T-helper 1 cell treated with Interleukin-12 subunit alpha and Interleukin-12 subunit beta and Interleukin-4 antibody, amounts not matched to agents 30 ng/mL and 1 ng/mL, for 36 hours (primary cell): Measurements from ENCODE around the gene KDM4F. TPM values are rescaled to one million over a fixed set of nuclear protein-coding genes. Genes with fewer than 3 reads are reported as not detected.

ENCODE experiments used
- intact Hi-C: fragments of 100-400 bp; cut with micrococcal nuclease; formaldehyde crosslinking; loops from one replicate; pipeline ENCODE4 v1.15.1; 2024
- total RNA-seq: library from RNA; stranded (reverse); gene quantifications from 2 replicates; pipeline ENCODE4 v1.2.3, GENCODE V29; 2022

The KDM4F gene
- total RNA-seq, 1 donor from 2014 or later, result not detected

GRCh38 chr11:95059046-95059445, 9.8 kb downstream of the KDM4F start:
- intact Hi-C loops, result no loop called here

GRCh38 chr11:95065336-95065735, 16.1 kb downstream of the KDM4F start:
- intact Hi-C loops, result loop anchor here (5.0 to 10.0 kb wide), 7 partner anchors 523 to 1401 kb away; partner anchors contain the start of genes ANKRD49, CEP295, FUT4 and MRE11

GRCh38 chr11:95066716-95067038, 17.5 kb downstream of the KDM4F start, which contains the start of gene SRSF8:
SRSF8 (plus strand) TSS chr11:95066919; CDS start chr11:95067227, 308 bp downstream.
- intact Hi-C loops, result loop anchor here (1.0 to 10.0 kb wide), 8 partner anchors 443 to 1402 kb away; partner anchors contain the start of genes ANKRD49, CEP295, FUT4 and MRE11

- intact Hi-C loops, result loop anchor here (1.0 to 10.0 kb wide), 8 partner anchors 444 to 1402 kb away; partner anchors contain the start of genes ANKRD49, CEP295, FUT4 and MRE11
Observed at GRCh38 chr11:95067039-95067840, 18.0 kb downstream of the KDM4F start.

GRCh38 chr11:95067841-95068219, 18.6 kb downstream of the KDM4F start:
- intact Hi-C loops, result loop anchor here (1.0 to 10.0 kb wide), 19 partner anchors 21 to 1871 kb away; partner anchors contain the start of genes ANKRD49, C11orf54, CCDC82 and CEP295

GRCh38 chr11:95068549-95068948, 19.3 kb downstream of the KDM4F start:
- intact Hi-C loops, result loop anchor here (1.0 to 10.0 kb wide), 18 partner anchors 21 to 1872 kb away; partner anchors contain the start of genes ANKRD49, C11orf54, CCDC82 and CEP295

GRCh38 chr11:95070471-95070870, 21.2 kb downstream of the KDM4F start:
- intact Hi-C loops, result no loop called here

GRCh38 chr11:95072948-95073347, 23.7 kb downstream of the KDM4F start:
- intact Hi-C loops, result no loop called here

GRCh38 chr11:95074792-95075563, 25.8 kb downstream of the KDM4F start:
- intact Hi-C loops, result no loop called here

- intact Hi-C loops, result no loop called here
Observed at GRCh38 chr11:95076416-95076815, 27.2 kb downstream of the KDM4F start.

- intact Hi-C loops, result no loop called here
Observed at GRCh38 chr11:95076981-95077380, 27.8 kb downstream of the KDM4F start.

- intact Hi-C loops, result no loop called here
Observed at GRCh38 chr11:95078526-95078925, 29.3 kb downstream of the KDM4F start.

- intact Hi-C loops, result loop anchor here (10.0 kb wide), 1 partner anchor 934 kb away; no protein-coding TSS in a partner anchor
Observed at GRCh38 chr11:95081010-95081409, 31.8 kb downstream of the KDM4F start.

- intact Hi-C loops, result loop anchor here (10.0 kb wide), 1 partner anchor 933 kb away; no protein-coding TSS in a partner anchor
Observed at GRCh38 chr11:95081412-95081811, 32.2 kb downstream of the KDM4F start.

GRCh38 chr11:95082576-95083001, 33.4 kb downstream of the KDM4F start:
- intact Hi-C loops, result loop anchor here (10.0 kb wide), 1 partner anchor 932 kb away; no protein-coding TSS in a partner anchor

GRCh38 chr11:95084509-95084908, 35.3 kb downstream of the KDM4F start:
- intact Hi-C loops, result loop anchor here (10.0 kb wide), 1 partner anchor 930 kb away; no protein-coding TSS in a partner anchor

- intact Hi-C loops, result loop anchor here (5.0 to 10.0 kb wide), 2 partner anchors 930 to 1257 kb away; partner anchors contain the start of gene MAML2
Observed at GRCh38 chr11:95085117-95085816, 36.0 kb downstream of the KDM4F start.

- intact Hi-C loops, result loop anchor here (5.0 to 10.0 kb wide), 2 partner anchors 929 to 1256 kb away; partner anchors contain the start of gene MAML2
Observed at GRCh38 chr11:95086151-95086550, 36.9 kb downstream of the KDM4F start.

GRCh38 chr11:95086836-95087570, 37.8 kb downstream of the KDM4F start:
- intact Hi-C loops, result loop anchor here (5.0 to 10.0 kb wide), 2 partner anchors 928 to 1255 kb away; partner anchors contain the start of gene MAML2
